ENCODE results near the gene CLSTN1. TPM values are rescaled to one million over a fixed set of nuclear protein-coding genes. Genes with fewer than 3 reads are reported as not detected.

Gene CLSTN1
- total and polyA plus RNA-seq, 2 of the 8 experiments (the other 6 are each of a cell fraction or from before 2014, with no cell fraction given) = 34.2 to 97.4 TPM

DNA sequence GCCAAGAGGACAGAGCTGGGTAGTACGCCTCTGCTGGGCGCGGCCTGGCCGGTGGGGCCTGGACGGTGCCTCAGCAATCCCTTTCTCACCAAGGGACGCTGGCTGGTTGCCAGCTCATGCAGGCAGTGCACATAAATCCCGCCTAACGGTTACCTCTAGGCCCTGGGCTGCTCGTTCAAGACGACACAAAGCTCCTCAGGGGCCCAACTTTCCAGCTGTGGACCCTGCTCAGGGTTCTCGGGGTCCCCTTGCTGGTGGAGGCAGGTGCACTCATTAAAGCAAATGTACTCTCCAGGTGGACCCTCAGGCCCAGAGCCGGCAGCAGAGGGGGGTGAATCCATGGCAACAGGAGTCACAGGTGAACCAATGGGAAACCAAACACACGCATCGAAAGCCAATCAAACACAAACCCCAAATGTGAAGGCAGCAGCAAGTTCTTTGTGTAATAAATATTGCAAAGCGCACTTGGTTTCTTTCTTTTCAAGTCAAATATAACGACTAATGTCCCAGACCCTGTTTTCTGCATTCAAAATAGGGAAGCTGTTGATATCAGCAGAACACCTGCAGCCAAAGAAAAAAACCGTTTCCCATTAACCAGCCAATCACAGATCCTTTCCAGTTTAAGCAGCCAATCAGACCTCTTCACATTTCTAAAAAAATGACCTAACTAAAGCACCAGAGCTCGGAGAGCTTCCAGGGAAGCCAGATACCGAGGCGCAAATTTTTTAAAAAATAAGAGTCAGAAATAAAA is 26.1 kb upstream of the CLSTN1 start:
- Histone ChIP-seq H3K4me2 (ENCODE audit: insufficient read depth in 1 of 2, low read depth in 2 of 2, low read length in 2 of 2) (0 out of 4 replicates have a peak overlapping the region, but pooled peaks of 1 of the 2 experiments have one; percentile 35), H4K8ac (ENCODE audit: extremely low read depth, insufficient read depth, low read length) (no peak overlapping the region; the same call in 1 of the 2 replicates), H3K9me3 (ENCODE audit: insufficient read depth in 2 of 2, low read depth in 1 of 2, low read length in 1 of 2) (no peaks in the 10 kb centered on the region), H4K5ac (ENCODE audit: insufficient read length, low read depth, low read length) (no peak overlapping the region), H2BK120ac (replicated peaks; ENCODE audit: low read depth, low read length) (no peak overlapping the region), H2BK12ac (ENCODE audit: low read depth, low read length) (no peak overlapping the region), H3K4me1 (replicated peaks in 1 of 4; ENCODE audit: control insufficient read depth in 3 of 4, insufficient read depth in 4 of 4, low read length in 3 of 4) (peaks cover 7 to 24% (median 14%) of the 10 kb centered on the region in 4 experiments), H3K79me1 (ENCODE audit: low read depth, low read length) (no peaks in the 10 kb centered on the region), H4K91ac (replicated peaks; ENCODE audit: insufficient read length, low read length) (no peak overlapping the region), H3K56ac (replicated peaks; ENCODE audit: insufficient read length, low read depth, low read length) (no peak overlapping the region), H4K20me1 (replicated peaks in 1 of 2; ENCODE audit: control insufficient read depth in 1 of 2, insufficient read depth in 2 of 2, low read length in 2 of 2) (peaks cover 0 to 3% of the 10 kb centered on the region in 2 experiments), H2AK5ac (ENCODE audit: low read depth, low read length) (no peak overlapping the region), H2BK15ac (ENCODE audit: low read length) (no peak overlapping the region), H2AFZ (ENCODE audit: low read length) (no peak overlapping the region), H3K4me3 (ENCODE audit: extremely low read depth in 1 of 4, insufficient read depth in 2 of 4, low read depth in 3 of 4, low read length in 4 of 4) (0 out of 8 replicates have a peak overlapping the region, but pooled peaks of 1 of the 4 experiments have one; percentile 20), H3K9ac (replicated peaks in 1 of 4; ENCODE audit: extremely low read depth in 1 of 4, low read depth in 3 of 4, low read length in 3 of 4) (no peak overlapping the region), H3K23ac (ENCODE audit: insufficient read length) (no peak overlapping the region), H2BK20ac (ENCODE audit: low read length) (no peak overlapping the region), H3K27me3 (replicated peaks in 1 of 4; ENCODE audit: control insufficient read depth in 3 of 4, extremely low read depth in 1 of 4, insufficient read depth in 3 of 4, low read length in 3 of 4) (no peaks in the 10 kb centered on the region), H2BK5ac (ENCODE audit: low read depth, low read length) (no peak overlapping the region), H3K36me3 (ENCODE audit: control insufficient read depth in 2 of 4, insufficient read depth in 4 of 4, low read length in 3 of 4) (no peaks in the 10 kb centered on the region), H3K23me2 (ENCODE audit: low read depth, low read length) (no peaks in the 10 kb centered on the region; the same call in 1 of the 2 replicates), H3K18ac (ENCODE audit: extremely low read depth, low read length) (no peak overlapping the region), H3K4ac (replicated peaks; ENCODE audit: insufficient read length, low read depth, low read length) (no peak overlapping the region), H3K79me2 (ENCODE audit: control insufficient read depth in 1 of 2, insufficient read depth in 2 of 2, low read length in 2 of 2) (no peaks in the 10 kb centered on the region), H3K14ac (ENCODE audit: insufficient read length) (no peak overlapping the region), H3K27ac (ENCODE audit: low read depth, low read length) (0 out of 2 replicates have a peak overlapping the region, but pooled peaks have one; percentile 5)
- FAIRE-seq (no peak), DNase-seq (ENCODE audit: low read depth in 1 of 2, low spot score in 2 of 2) (no peak)
- WGBS, 2 experiments (ENCODE audit: extremely low coverage in 1 of 2, insufficient coverage in 1 of 2, insufficient read length in 1 of 2, insufficient replicate concordance in 2 of 2, low coverage in 1 of 2, low lambda C conversion rate in 2 of 2, missing lambda C conversion rate in 1 of 2) = 85% methylated on average over 20 of the region's 20 CpGs; no CpG with 5 or more reads in 1 of the 2 experiments
- ChIA-PET CTCF (ENCODE audit: partially characterized antibody) (interaction anchor here (0.6 to 8.0 kb wide), 11 partner anchors 12 to 309 kb away, joined by 3 to 63 read pairs (median 6); no protein-coding TSS in a partner anchor), POLR2A (ENCODE audit: partially characterized antibody) (interaction anchor here (1.0 to 1.6 kb wide), 4 partner anchors 14 to 183 kb away, joined by 3 to 4 read pairs (median 4); partner anchors contain the start of gene UBE4B)
- TF ChIP-seq EZH2 (IDR thresholded peaks at IDR 0.05; ENCODE audit: low read depth, low read length, severe bottlenecking) (no peak), SP1 (IDR thresholded peaks at IDR 0.05; ENCODE audit: low read depth, low read length) (peak; percentile 63), CHD1 (IDR thresholded peaks at IDR 0.05; ENCODE audit: low read depth, low read length) (no peak)
- TF ChIP-seq, protein P1, sequence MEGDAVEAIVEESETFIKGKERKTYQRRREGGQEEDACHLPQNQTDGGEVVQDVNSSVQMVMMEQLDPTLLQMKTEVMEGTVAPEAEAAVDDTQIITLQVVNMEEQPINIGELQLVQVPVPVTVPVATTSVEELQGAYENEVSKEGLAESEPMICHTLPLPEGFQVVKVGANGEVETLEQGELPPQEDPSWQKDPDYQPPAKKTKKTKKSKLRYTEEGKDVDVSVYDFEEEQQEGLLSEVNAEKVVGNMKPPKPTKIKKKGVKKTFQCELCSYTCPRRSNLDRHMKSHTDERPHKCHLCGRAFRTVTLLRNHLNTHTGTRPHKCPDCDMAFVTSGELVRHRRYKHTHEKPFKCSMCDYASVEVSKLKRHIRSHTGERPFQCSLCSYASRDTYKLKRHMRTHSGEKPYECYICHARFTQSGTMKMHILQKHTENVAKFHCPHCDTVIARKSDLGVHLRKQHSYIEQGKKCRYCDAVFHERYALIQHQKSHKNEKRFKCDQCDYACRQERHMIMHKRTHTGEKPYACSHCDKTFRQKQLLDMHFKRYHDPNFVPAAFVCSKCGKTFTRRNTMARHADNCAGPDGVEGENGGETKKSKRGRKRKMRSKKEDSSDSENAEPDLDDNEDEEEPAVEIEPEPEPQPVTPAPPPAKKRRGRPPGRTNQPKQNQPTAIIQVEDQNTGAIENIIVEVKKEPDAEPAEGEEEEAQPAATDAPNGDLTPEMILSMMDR (IDR thresholded peaks at IDR 0.05; ENCODE audit: control extremely low read depth in 1 of 3, insufficient read depth in 1 of 3, low read depth in 1 of 3, low read length in 3 of 3) = no peak

Data from H1 (cell line).